HepG2 (cell line): ENCODE data around the gene HJURP. TPM values are rescaled to one million over a fixed set of nuclear protein-coding genes. Genes with fewer than 3 reads are reported as not detected.

Experiments
- ATAC-seq: fragments of 200-7000 bp; cut with Tn5 transposase; 3 replicates; pipeline ENCODE4 v1.9.1; 2020; ENCODE audit warnings: mild to moderate bottlenecking, moderate library complexity
- BruUV-seq: library from RNA; stranded (reverse); fragments of 400-500 nt; replicated peaks from 2 replicates; lab custom pipeline; 2021; lab: Mats Ljungman, UMichigan
- CTCF ChIA-PET: fragments of 300-600 bp; formaldehyde crosslinking; extraction: SDS; loops from one replicate; lab custom pipeline; 2021; ENCODE audit warnings: low total read pairs, inconsistent platforms, low intra/inter-chr PET ratio; lab: Yijun Ruan, JAX
- POLR2A ChIA-PET: fragments of 350-600 bp; sonication (Branson Sonifier 250); formaldehyde crosslinking; loops from one replicate; lab custom pipeline; 2020; ENCODE audit warnings: antibody characterized with exemption, inconsistent platforms; lab: Yijun Ruan, JAX
- DNase-seq: peaks from one replicate; pipeline ENCODE4 v3.0.0-alpha.2; 2015; ENCODE audit warnings: low spot score
- FAIRE-seq: peaks from 3 replicates; lab custom pipeline; 2011; peaks lifted over from hg19 to GRCh38; lab: Jason Lieb, UNC
- H2AFZ ChIP-seq: one replicate; pipeline ENCODE4 v1.6.1; 2011; ENCODE audit warnings: low read length, inconsistent platforms
- H3K27ac ChIP-seq: fragments of 300-600 bp; 3 replicates; pipeline ENCODE4 v1.8.0; 2011; ENCODE audit warnings: mixed run types, mild to moderate bottlenecking, mixed read lengths, low read length, inconsistent platforms; ENCODE audit not compliant: insufficient read depth; ENCODE audit errors: extremely low read length
- H3K27me3 ChIP-seq, 2 experiments: fragments of 200-600 bp in 1 of 2; 2 replicates in 1 of 2; 3 replicates in 1 of 2; pipeline versions ENCODE4 v1.6.0 to v1.8.0; 2011; ENCODE audit warnings: low read length in 2 of 2, mild to moderate bottlenecking in 2 of 2, moderate library complexity in 2 of 2, inconsistent platforms in 1 of 2; ENCODE audit not compliant: insufficient read depth in 2 of 2, control insufficient read depth in 1 of 2
- H3K36me3 ChIP-seq, 2 experiments: fragments of 200-600 bp in 1 of 2; replicated peaks in 1 of 2; 2 replicates in 1 of 2; 3 replicates in 1 of 2; pipeline versions ENCODE4 v1.5.1 to v1.8.0; 2011; ENCODE audit warnings: low read length in 2 of 2, inconsistent platforms in 1 of 2; ENCODE audit not compliant: insufficient read depth in 2 of 2, control insufficient read depth in 1 of 2
- H3K4me1 ChIP-seq: 2 replicates; pipeline ENCODE4 v1.5.1; 2012; ENCODE audit warnings: low read length, inconsistent platforms; ENCODE audit not compliant: insufficient read depth
- H3K4me2 ChIP-seq: 2 replicates; pipeline ENCODE4 v1.6.0; 2011; ENCODE audit warnings: low read depth, low read length, inconsistent platforms
- H3K4me3 ChIP-seq, 3 experiments: fragments of 200-600 bp in 1 of 3; sonication (generic), shearing (Covaris generic) in 1 of 3; replicated peaks in 1 of 3; 2 replicates each; pipeline ENCODE4 v1.5.1; 2011 to 2016; ENCODE audit warnings: low read length in 3 of 3, inconsistent platforms in 2 of 3, low read depth in 2 of 3, mild to moderate bottlenecking in 2 of 3, control low read depth in 1 of 3, mixed read lengths in 1 of 3; ENCODE audit not compliant: insufficient read depth in 1 of 3
- H3K79me2 ChIP-seq: one replicate; pipeline ENCODE4 v1.6.1; 2011; ENCODE audit warnings: low read length, inconsistent platforms; ENCODE audit not compliant: insufficient read depth
- H3K9ac ChIP-seq: 2 replicates; pipeline ENCODE4 v1.6.0; 2011; ENCODE audit warnings: mild to moderate bottlenecking, low read depth, low read length, inconsistent platforms; ENCODE audit not compliant: insufficient read depth
- H3K9me3 ChIP-seq: 2 replicates; pipeline ENCODE4 v1.5.1; 2012; ENCODE audit warnings: mild to moderate bottlenecking, low read length
- H4K20me1 ChIP-seq: 2 replicates; pipeline ENCODE4 v1.6.0; 2011; ENCODE audit warnings: inconsistent platforms, mild to moderate bottlenecking, low read length, moderate library complexity; ENCODE audit not compliant: insufficient read depth
- BHLHE40 ChIP-seq: IDR thresholded peaks from 2 replicates; pipeline ENCODE4 v1.6.1; 2011; ENCODE audit warnings: low read length, improper control_type of control experiment
- FOXA3 ChIP-seq: IDR thresholded peaks from 2 replicates; pipeline ENCODE4 v1.6.1; 2016; ENCODE audit warnings: missing genetic modification reagents, missing compliant biosample characterization
- SETDB1 ChIP-seq: sonication (generic); formaldehyde crosslinking; IDR thresholded peaks from 2 replicates; pipeline ENCODE4 v1.5.1; 2020; ENCODE audit warnings: missing genetic modification reagents, mild to moderate bottlenecking, borderline replicate concordance
- TGIF2 ChIP-seq: IDR thresholded peaks from 2 replicates; pipeline ENCODE4 v1.6.1; 2016; ENCODE audit warnings: control low read depth, missing compliant biosample characterization
- ZIK1 ChIP-seq: sonication (generic); formaldehyde crosslinking; IDR thresholded peaks from 2 replicates; pipeline ENCODE4 v1.5.0; 2020; ENCODE audit warnings: mild to moderate bottlenecking, low read depth, missing genetic modification reagents, borderline replicate concordance
- ZMAT3 ChIP-seq: sonication (generic); formaldehyde crosslinking; conservative IDR thresholded peaks from 2 replicates; pipeline ENCODE4 v1.7.0; 2021; ENCODE audit warnings: missing genetic modification reagents
- ZNF570 ChIP-seq: sonication (generic); formaldehyde crosslinking; IDR thresholded peaks from 2 replicates; pipeline ENCODE4 v1.4.0; 2020; ENCODE audit warnings: mild to moderate bottlenecking, missing genetic modification reagents, borderline replicate concordance
- WGBS: methylation state at CpG from one replicate; pipeline ENCODE4 v1.1.6; 2017; ENCODE audit warnings: low lambda C conversion rate; 5-methylcytosine and 5-hydroxymethylcytosine counted together
- in situ Hi-C: cut with HindIII; loops from 2 replicates; pipeline ENCODE4 v1.10.0; 2017; ENCODE audit warnings: low pct_unique_long_range_greater_than_20kb; ENCODE audit not compliant: extremely low pct_ligation_motif_present
- intact Hi-C: fragments of 100-400 bp; cut with micrococcal nuclease; formaldehyde crosslinking; loops from one replicate; pipeline ENCODE4 v1.10.0; 2022; ENCODE audit not compliant: unreplicated experiment
- polyA plus RNA-seq, 8 experiments: library from polyadenylated mRNA; depleted of rRNA in 3 of 8; stranded (reverse) in 7 of 8; unstranded in 1 of 8; fragments of >200 nt; fragmentation: Illumina TruSeq in 4 of 8; extraction: Trizol in 4 of 8; gene quantifications; 2 replicates each; pipeline versions ENCODE4 v1.2.1 to v1.2.3, GENCODE V29; 2011 to 2016; ENCODE audit warnings: low read depth in 4 of 8, missing spikeins in 1 of 8, mixed read lengths in 1 of 8; ENCODE audit not compliant: insufficient read depth in 1 of 8
- total RNA-seq, 5 experiments: library from RNA; depleted of rRNA; stranded (reverse); fragments of >200 nt; fragmentation: Illumina TruSeq; extraction: Trizol; gene quantifications; 2 replicates each; pipeline ENCODE4 v1.2.3, GENCODE V29; 2016; ENCODE audit warnings: low read depth in 1 of 5
- TF ChIP-seq, protein P1 (sequence below), 2 experiments: sonication (generic) in 1 of 2; formaldehyde crosslinking in 1 of 2; IDR thresholded peaks; 2 replicates each; pipeline versions ENCODE4 v1.6.1 to v1.9.0; 2014 to 2022; ENCODE audit warnings: antibody characterized with exemption in 1 of 2, borderline replicate concordance in 1 of 2, inconsistent platforms in 1 of 2, low read depth in 1 of 2, missing genetic modification reagents in 1 of 2
- TF ChIP-seq, protein P2 (sequence below): sonication (generic); formaldehyde crosslinking; IDR thresholded peaks from 2 replicates; pipeline ENCODE4 v1.4.0; 2020; ENCODE audit warnings: missing genetic modification reagents, borderline replicate concordance
- TF ChIP-seq, protein P3 (sequence below): sonication (generic); formaldehyde crosslinking; conservative IDR thresholded peaks from 2 replicates; pipeline ENCODE4 v1.8.1; 2023; ENCODE audit warnings: missing genetic modification reagents
- TF ChIP-seq, protein P4 (sequence below): IDR thresholded peaks from 2 replicates; pipeline ENCODE4 v1.6.1; 2018; ENCODE audit warnings: missing genetic modification reagents, mild to moderate bottlenecking, missing compliant biosample characterization

Gene HJURP
- total and polyA plus RNA-seq, 2 of the 13 experiments (the other 11 are each of a cell fraction or from before 2014, with no cell fraction given) = 36.3 to 43.9 TPM

DNA sequence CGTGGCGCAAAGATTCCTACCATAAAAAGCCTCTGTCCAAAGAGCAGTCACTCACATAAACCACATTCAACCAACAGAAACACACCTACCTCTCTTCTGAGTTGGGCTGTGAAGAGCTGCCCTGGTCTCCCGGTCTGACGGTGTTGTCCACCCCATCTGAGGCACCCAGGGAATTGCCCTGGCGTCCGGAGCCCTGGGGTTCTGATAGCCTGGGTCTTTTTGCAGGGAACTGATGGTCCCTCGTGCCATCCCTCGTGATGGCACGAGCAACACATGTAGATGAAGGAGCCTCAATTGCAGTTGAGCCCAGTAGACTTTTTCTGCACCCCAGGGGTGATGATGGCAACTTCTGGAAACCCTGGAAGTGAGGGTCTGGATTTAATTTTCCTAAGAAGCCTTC is 13.8 kb downstream of the HJURP start:
- H3K9ac ChIP-seq = no peak overlapping the region; the same call in 1 of the 2 replicates
- peaks cover 16% of the 10 kb centered on the region; the same call in 1 of the 2 replicates for H4K20me1 ChIP-seq
- DNase-seq = no peak
- no peak overlapping the region for H3K4me3 ChIP-seq
- ChIA-PET POLR2A (no interaction called here), CTCF (no interaction called here)
- peaks cover 67 to 98% of the 10 kb centered on the region in 2 experiments for H3K36me3 ChIP-seq
- H3K9me3 ChIP-seq = no peaks in the 10 kb centered on the region
- H3K27me3 ChIP-seq = no peaks in the 10 kb centered on the region
- no TSS peak for BruUV-seq
- H3K79me2 ChIP-seq = peaks cover 44% of the 10 kb centered on the region
- 95% methylated on average over 8 of the region's 9 CpGs for WGBS
- H3K4me1 ChIP-seq = peaks cover 22% of the 10 kb centered on the region; the same call in 1 of the 2 replicates
- no peak overlapping the region for H2AFZ ChIP-seq
- in situ Hi-C loops = loop anchor here (25.0 kb wide), 1 partner anchor 528 kb away; the partner anchor contains the start of gene SAG
- H3K27ac ChIP-seq = no peak overlapping the region
- intact Hi-C loops = no loop called here
- no peak for ATAC-seq
- no peak for FAIRE-seq
- no peak overlapping the region for H3K4me2 ChIP-seq
- TF ChIP-seq SETDB1 (CRISPR knock-in tag) (no peak), TGIF2 (CRISPR knock-in tag) (no peak), ZNF570 (CRISPR knock-in tag) (no peak), FOXA3 (CRISPR knock-in tag) (no peak), ZIK1 (CRISPR knock-in tag) (no peak), ZMAT3 (CRISPR knock-in tag) (no peak), BHLHE40 (no peak)
- TF ChIP-seq, protein P1, sequence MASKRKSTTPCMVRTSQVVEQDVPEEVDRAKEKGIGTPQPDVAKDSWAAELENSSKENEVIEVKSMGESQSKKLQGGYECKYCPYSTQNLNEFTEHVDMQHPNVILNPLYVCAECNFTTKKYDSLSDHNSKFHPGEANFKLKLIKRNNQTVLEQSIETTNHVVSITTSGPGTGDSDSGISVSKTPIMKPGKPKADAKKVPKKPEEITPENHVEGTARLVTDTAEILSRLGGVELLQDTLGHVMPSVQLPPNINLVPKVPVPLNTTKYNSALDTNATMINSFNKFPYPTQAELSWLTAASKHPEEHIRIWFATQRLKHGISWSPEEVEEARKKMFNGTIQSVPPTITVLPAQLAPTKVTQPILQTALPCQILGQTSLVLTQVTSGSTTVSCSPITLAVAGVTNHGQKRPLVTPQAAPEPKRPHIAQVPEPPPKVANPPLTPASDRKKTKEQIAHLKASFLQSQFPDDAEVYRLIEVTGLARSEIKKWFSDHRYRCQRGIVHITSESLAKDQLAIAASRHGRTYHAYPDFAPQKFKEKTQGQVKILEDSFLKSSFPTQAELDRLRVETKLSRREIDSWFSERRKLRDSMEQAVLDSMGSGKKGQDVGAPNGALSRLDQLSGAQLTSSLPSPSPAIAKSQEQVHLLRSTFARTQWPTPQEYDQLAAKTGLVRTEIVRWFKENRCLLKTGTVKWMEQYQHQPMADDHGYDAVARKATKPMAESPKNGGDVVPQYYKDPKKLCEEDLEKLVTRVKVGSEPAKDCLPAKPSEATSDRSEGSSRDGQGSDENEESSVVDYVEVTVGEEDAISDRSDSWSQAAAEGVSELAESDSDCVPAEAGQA (IDR thresholded peaks at IDR 0.05; ENCODE audit: low read depth) = no peak
- TF ChIP-seq, protein P1 (CRISPR knock-in tag; IDR thresholded peaks at IDR 0.05; ENCODE audit: borderline replicate concordance) = no peak
- TF ChIP-seq, protein P2, sequence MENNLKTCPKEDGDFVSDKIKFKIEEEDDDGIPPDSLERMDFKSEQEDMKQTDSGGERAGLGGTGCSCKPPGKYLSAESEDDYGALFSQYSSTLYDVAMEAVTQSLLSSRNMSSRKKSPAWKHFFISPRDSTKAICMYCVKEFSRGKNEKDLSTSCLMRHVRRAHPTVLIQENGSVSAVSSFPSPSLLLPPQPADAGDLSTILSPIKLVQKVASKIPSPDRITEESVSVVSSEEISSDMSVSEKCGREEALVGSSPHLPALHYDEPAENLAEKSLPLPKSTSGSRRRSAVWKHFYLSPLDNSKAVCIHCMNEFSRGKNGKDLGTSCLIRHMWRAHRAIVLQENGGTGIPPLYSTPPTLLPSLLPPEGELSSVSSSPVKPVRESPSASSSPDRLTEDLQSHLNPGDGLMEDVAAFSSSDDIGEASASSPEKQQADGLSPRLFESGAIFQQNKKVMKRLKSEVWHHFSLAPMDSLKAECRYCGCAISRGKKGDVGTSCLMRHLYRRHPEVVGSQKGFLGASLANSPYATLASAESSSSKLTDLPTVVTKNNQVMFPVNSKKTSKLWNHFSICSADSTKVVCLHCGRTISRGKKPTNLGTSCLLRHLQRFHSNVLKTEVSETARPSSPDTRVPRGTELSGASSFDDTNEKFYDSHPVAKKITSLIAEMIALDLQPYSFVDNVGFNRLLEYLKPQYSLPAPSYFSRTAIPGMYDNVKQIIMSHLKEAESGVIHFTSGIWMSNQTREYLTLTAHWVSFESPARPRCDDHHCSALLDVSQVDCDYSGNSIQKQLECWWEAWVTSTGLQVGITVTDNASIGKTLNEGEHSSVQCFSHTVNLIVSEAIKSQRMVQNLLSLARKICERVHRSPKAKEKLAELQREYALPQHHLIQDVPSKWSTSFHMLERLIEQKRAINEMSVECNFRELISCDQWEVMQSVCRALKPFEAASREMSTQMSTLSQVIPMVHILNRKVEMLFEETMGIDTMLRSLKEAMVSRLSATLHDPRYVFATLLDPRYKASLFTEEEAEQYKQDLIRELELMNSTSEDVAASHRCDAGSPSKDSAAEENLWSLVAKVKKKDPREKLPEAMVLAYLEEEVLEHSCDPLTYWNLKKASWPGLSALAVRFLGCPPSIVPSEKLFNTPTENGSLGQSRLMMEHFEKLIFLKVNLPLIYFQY (CRISPR knock-in tag) = no peak
- TF ChIP-seq, protein P3, sequence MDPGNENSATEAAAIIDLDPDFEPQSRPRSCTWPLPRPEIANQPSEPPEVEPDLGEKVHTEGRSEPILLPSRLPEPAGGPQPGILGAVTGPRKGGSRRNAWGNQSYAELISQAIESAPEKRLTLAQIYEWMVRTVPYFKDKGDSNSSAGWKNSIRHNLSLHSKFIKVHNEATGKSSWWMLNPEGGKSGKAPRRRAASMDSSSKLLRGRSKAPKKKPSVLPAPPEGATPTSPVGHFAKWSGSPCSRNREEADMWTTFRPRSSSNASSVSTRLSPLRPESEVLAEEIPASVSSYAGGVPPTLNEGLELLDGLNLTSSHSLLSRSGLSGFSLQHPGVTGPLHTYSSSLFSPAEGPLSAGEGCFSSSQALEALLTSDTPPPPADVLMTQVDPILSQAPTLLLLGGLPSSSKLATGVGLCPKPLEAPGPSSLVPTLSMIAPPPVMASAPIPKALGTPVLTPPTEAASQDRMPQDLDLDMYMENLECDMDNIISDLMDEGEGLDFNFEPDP (CRISPR knock-in tag) = no peak
- TF ChIP-seq, protein P4, sequence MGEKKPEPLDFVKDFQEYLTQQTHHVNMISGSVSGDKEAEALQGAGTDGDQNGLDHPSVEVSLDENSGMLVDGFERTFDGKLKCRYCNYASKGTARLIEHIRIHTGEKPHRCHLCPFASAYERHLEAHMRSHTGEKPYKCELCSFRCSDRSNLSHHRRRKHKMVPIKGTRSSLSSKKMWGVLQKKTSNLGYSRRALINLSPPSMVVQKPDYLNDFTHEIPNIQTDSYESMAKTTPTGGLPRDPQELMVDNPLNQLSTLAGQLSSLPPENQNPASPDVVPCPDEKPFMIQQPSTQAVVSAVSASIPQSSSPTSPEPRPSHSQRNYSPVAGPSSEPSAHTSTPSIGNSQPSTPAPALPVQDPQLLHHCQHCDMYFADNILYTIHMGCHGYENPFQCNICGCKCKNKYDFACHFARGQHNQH (CRISPR knock-in tag) = no peak
